Measurements from ENCODE around the gene OLFM1. TPM values are rescaled to one million over a fixed set of nuclear protein-coding genes. Genes with fewer than 3 reads are reported as not detected.

The OLFM1 gene
- total RNA-seq, 4 donors from 2014 or later: 0.64 to 17.5 (median 10.9) TPM

DNA sequence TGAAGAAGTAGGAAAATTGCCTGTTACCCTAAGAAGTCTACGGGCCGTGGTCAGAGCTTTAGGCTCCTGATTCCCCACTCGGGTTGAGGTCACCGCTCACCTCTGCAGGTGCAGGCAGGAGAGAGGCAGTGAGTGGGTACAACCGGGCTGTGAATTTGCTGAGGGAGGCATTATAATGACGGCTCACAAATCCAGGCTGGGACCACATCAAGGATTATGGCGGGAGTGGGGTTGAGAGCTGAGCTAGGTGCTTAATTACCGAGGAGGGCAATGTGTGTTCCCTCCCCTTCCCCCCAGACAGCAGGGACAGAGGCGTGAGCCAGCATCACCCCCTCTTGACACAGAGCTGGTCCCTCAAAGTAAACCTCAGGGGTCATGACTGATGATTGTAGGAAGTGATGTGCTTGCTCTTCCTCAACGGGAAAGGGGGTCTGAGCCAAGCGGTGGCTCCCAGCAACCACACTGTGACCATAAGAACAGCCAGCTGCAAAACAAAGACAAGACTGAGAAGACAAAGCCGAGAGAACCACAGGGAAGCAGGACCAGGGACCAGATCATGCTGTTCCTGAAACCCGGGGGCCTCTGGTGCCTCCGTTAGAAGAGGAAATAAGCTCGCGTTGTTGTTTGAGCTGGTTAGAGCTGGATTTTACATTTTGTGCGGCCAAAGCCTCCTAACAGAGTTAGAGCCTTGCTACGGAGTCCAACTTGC lies 77.7 kb downstream of the OLFM1 start:
- H3K27me3 ChIP-seq: peaks cover 0 to 65% (median 0%) of the 10 kb centered on the region in 4 donors
- H3K27ac ChIP-seq: no peak overlapping the region
- H3K4me3 ChIP-seq: no peak overlapping the region
- H3K4me1 ChIP-seq: no peaks in the 10 kb centered on the region
- no peak for DNase-seq
- TF ChIP-seq, protein P1, sequence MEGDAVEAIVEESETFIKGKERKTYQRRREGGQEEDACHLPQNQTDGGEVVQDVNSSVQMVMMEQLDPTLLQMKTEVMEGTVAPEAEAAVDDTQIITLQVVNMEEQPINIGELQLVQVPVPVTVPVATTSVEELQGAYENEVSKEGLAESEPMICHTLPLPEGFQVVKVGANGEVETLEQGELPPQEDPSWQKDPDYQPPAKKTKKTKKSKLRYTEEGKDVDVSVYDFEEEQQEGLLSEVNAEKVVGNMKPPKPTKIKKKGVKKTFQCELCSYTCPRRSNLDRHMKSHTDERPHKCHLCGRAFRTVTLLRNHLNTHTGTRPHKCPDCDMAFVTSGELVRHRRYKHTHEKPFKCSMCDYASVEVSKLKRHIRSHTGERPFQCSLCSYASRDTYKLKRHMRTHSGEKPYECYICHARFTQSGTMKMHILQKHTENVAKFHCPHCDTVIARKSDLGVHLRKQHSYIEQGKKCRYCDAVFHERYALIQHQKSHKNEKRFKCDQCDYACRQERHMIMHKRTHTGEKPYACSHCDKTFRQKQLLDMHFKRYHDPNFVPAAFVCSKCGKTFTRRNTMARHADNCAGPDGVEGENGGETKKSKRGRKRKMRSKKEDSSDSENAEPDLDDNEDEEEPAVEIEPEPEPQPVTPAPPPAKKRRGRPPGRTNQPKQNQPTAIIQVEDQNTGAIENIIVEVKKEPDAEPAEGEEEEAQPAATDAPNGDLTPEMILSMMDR (IDR thresholded peaks at IDR 0.05): no peak
- no peak for TF ChIP-seq POLR2A (IDR thresholded peaks at IDR 0.05)
- intact Hi-C loops (cut with DNase I): no loop called here
- no peaks in the 10 kb centered on the region for H3K36me3 ChIP-seq
- no peaks in the 10 kb centered on the region for H3K9me3 ChIP-seq
- WGBS, 2 donors: 65% methylated on average over 14 to 16 of the region's 18 CpGs

DNA sequence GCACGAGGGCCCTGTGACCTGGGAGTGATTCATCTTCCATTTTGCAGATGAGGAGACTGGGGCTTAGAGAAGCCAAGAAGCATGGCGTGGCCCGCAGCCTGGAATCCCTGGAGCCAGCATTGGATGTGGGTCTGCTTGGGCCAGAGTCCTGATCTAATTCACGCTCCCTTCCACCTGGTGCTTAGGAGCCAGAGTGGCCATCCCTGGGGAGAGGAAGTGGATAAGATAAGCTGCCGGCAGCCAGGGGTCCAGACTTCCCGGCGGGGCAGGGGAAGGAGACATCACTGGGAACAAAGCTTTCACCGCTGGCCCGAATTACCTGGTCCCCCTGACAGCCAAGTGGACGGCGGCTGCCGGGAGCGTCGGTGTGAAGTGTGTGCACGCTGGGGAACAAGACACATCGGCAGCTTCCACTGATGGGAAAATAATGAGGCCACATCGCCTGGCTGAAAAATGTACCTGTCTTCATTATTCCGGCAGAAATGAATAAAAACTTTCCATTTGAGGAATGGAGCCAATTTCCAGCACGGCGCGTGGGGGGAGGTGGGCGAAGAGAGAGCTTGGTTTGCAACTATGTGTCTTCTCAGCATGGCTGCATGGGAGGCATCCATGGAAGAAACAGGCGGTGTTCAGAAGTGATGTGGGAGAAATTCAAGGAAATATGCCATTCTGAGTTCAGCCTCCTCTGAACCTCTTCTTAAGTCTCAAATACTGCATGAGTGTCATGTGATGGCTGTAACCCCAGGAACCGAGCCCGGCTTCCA lies 78.5 kb downstream of the OLFM1 start:
- TF ChIP-seq POLR2A (IDR thresholded peaks at IDR 0.05): no peak
- TF ChIP-seq, protein P1 (IDR thresholded peaks at IDR 0.05): no peak
- Histone ChIP-seq H3K4me3 (no peak overlapping the region), H3K27ac (no peak overlapping the region), H3K27me3 (peaks cover 0 to 68% (median 0%) of the 10 kb centered on the region in 4 donors), H3K36me3 (no peaks in the 10 kb centered on the region), H3K9me3 (no peaks in the 10 kb centered on the region), H3K4me1 (no peaks in the 10 kb centered on the region)
- intact Hi-C loops (cut with DNase I): no loop called here
- no peak for DNase-seq
- 63 to 66% methylated on average over 19 to 21 of the region's 25 CpGs for WGBS, 2 donors

DNA sequence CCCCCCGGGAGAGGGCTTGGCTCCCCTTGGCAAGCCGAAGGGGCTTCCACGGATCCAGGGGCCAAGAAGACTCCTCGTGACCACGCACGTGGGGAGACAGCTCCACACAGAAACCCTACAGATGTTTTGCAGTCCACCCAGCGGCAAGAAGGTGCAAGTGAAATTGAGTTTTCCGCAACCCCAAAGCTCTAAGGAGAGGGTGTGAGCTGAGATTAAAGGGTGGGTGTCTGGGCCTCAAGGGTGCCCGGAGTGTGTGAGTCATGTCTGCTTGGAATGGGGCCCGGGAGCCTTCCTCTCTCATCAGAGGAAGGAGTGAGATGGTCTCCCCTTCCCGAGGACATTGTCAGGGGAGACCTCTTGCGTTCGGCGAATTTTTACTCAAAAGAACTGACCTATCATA lies 79.1 kb downstream of the OLFM1 start:
- Histone ChIP-seq H3K27ac (no peak overlapping the region), H3K27me3 (peaks cover 0 to 69% (median 0%) of the 10 kb centered on the region in 4 donors), H3K9me3 (no peaks in the 10 kb centered on the region), H3K36me3 (no peaks in the 10 kb centered on the region), H3K4me3 (no peak overlapping the region), H3K4me1 (no peaks in the 10 kb centered on the region)
- DNase-seq: no peak
- TF ChIP-seq POLR2A (IDR thresholded peaks at IDR 0.05): no peak
- TF ChIP-seq, protein P1 (IDR thresholded peaks at IDR 0.05): no peak
- intact Hi-C loops (cut with DNase I): no loop called here
- WGBS, 2 donors: 66 to 77% methylated on average over 4 to 8 of the region's 14 CpGs

DNA sequence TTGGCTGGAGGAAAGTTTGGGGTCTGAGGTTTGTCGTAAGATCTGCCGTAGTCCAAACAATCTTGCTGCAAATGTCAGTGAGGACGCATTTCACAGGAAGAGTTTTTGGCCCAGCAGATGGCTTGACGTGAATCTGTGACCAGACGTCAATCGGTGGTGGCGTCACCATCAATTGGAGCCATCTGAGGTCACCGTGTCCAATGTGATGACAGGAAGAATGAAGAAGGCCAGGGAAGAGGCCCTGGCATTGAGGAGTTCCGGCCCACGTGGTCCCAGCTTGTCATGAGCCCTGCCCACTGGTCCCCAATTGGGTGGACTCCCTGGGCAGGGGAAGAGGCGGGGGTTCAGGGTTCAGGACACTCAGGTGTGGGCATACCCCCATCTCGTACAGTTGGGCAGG lies 79.9 kb downstream of the OLFM1 start:
- intact Hi-C loops (cut with DNase I): no loop called here
- TF ChIP-seq POLR2A (IDR thresholded peaks at IDR 0.05): no peak
- TF ChIP-seq, protein P1 (IDR thresholded peaks at IDR 0.05): no peak
- no peak for DNase-seq
- peaks cover 0 to 71% (median 0%) of the 10 kb centered on the region in 4 donors for H3K27me3 ChIP-seq
- no peaks in the 10 kb centered on the region for H3K9me3 ChIP-seq
- H3K4me3 ChIP-seq: no peak overlapping the region
- H3K4me1 ChIP-seq: no peaks in the 10 kb centered on the region
- H3K36me3 ChIP-seq: no peaks in the 10 kb centered on the region
- WGBS, 2 donors: 71 to 79% methylated on average over 11 to 12 of the region's 12 CpGs
- no peak overlapping the region for H3K27ac ChIP-seq

All from esophagus squamous epithelium (tissue), 5 donors.